GM12875 (cell line): ENCODE measurements around the gene MSI2.

Experiments used
- H3K4me3 ChIP-seq: one replicate; pipeline ENCODE4 v1.5.1; 2011; ENCODE audit warnings: low read depth, low read length, control low read depth
- TF ChIP-seq, protein P1 (sequence below): IDR thresholded peaks from 2 replicates; pipeline ENCODE4 v1.5.1; 2011; ENCODE audit warnings: low read depth, mild to moderate bottlenecking, control low read depth, inconsistent platforms, low read length, moderate library complexity, borderline replicate concordance; ENCODE audit not compliant: insufficient read depth

The MSI2 gene

DNA sequence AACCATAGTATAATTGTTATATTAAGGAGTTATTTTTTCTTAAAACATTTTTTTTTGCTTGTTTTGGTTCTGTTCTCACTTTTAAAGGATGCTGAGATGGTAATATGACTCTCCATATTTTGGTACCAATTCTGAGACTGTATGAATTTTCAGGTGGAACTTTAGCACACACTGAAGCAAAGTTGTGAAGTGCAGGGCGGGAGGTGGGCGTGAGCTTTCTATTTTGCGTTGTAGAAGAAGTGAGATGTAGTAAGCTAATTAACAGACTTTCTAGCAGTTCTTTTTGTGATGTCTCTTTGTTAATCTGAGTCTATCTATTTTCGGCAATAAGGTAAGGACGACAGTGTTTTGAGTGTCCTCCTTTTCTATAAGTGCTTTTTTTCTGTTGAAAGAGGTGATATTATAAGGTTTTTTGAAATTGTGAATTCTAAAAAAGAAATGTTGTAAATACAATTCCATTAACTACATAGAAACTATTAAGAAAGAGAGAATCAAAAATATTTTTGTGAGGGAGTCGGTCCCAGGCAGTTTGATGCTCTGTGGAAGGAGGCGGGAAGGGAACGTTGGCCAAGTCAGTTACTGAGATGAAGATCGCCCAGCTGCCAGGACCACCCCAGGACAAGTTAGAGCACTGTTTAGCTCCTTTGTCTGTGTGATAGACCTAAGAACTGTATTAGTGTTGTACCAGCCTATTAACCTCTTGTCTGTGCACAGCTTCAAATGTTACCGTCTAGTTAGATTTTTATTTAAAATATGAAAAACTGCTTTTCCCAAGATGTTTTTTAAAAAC lies 423.8 kb downstream of the MSI2 start:
- TF ChIP-seq, protein P1, sequence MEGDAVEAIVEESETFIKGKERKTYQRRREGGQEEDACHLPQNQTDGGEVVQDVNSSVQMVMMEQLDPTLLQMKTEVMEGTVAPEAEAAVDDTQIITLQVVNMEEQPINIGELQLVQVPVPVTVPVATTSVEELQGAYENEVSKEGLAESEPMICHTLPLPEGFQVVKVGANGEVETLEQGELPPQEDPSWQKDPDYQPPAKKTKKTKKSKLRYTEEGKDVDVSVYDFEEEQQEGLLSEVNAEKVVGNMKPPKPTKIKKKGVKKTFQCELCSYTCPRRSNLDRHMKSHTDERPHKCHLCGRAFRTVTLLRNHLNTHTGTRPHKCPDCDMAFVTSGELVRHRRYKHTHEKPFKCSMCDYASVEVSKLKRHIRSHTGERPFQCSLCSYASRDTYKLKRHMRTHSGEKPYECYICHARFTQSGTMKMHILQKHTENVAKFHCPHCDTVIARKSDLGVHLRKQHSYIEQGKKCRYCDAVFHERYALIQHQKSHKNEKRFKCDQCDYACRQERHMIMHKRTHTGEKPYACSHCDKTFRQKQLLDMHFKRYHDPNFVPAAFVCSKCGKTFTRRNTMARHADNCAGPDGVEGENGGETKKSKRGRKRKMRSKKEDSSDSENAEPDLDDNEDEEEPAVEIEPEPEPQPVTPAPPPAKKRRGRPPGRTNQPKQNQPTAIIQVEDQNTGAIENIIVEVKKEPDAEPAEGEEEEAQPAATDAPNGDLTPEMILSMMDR, result no peak

DNA sequence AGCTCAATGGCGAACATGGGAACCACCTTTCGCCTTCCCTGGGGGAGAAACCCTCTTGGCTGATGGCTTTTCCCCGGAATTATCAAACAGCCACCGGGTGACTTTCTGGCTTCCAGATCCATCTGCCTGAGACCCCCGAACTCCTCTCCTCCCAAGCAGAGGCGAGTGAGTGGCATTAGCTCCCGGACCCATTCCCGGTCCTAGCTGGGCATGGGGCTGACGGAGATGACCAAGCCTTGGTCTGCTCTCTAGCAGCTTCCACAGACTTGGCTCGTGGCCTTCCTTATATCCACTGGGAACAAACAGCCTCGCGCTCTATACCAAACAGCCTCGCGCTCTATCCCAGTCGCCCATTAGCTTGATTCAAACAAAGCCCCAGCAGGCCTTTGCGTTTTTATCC lies 426.4 kb downstream of the MSI2 start:
- H3K4me3 ChIP-seq, result no peak overlapping the region
- TF ChIP-seq, protein P1, result no peak

More for the DNA sequence above, 423.8 kb downstream of the MSI2 start:
- no peak overlapping the region for H3K4me3 ChIP-seq

DNA sequence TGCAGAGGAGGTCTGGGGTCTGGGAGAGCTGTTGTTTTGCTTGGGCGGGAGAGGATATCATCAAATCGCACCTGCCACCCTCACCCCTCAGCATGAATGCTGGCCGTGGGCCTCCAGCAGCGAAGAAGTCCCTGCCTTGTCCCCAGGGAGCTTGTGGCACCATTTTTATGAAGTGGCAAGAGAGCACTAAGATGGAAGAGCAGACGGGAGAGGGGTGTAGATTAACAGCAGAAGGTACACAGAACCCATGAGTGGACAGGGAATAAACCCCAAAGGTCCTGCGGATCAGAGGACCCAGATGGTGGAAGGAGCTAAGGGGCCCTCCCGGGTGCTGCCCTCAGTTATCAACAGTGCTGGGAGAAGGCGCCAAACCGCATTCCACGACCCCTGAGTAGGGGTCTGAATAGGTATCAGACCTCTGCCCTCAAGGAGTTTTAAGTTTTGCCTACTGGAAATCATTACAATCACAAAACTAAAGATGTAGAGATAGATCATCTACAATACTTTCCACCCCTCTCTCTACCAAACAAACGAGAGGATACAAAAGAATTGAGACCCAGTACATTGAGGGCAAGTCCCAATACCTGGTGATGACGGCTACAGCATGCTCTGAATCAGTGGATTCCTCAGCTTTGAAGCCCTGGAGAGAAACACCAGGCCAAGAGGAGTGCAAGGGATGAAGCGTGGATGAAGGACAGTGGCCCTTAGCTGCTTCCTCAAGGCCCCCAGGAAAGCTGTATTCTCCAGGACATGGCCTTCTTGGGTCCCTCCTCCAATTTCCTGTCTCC lies 428.6 kb downstream of the MSI2 start:
- no peak overlapping the region for H3K4me3 ChIP-seq
- TF ChIP-seq, protein P1, result no peak

DNA sequence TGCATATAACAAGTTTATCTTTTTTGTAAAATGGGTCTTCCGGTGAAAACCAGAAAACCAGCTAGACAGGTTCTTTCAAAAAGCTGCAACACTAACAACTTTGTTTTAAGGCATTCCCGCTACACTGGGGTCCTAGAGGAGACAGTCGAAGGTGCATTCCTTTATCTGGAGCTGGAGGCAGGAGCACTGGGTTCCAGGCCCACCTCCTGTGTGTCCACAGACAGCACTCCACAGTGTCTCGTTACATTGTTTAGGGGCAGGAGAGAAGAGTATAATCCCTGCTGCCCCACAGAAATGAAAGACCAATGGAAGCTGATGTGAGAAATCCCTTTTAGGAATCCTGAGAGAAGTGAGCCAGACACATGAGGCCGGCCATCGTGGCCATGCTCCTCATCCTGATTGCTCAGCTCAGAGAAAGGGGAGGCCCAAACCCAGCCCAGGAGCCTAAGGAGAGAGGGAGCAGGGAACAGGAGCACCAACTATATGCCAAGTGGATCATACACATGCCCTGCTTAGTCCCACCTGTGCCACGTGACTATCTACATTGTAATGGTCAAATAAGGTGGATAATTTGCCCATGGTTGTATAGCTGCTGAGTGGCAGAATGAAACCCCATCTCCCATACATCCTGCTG lies 429.3 kb downstream of the MSI2 start:
- H3K4me3 ChIP-seq, result no peak overlapping the region
- TF ChIP-seq, protein P1, result no peak

DNA sequence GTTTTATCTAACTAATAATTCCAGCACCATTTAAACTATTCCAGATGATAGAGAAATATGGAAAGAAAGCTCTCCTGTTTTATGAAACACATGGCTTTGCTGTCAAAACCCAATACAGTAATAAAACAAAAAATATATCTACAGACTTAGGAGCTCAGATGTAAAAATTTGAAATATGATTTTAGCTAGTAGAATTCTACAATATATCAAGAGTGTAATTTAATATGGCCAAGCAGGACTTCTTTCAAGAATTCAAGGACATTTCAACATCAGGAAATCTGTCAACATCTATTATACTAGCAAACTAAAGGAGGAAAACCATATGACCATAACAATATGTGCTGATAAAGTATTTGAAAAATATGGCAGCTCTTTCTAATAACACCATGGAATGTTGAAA lies 431.3 kb downstream of the MSI2 start:
- TF ChIP-seq, protein P1, result no peak
- no peak overlapping the region for H3K4me3 ChIP-seq

DNA sequence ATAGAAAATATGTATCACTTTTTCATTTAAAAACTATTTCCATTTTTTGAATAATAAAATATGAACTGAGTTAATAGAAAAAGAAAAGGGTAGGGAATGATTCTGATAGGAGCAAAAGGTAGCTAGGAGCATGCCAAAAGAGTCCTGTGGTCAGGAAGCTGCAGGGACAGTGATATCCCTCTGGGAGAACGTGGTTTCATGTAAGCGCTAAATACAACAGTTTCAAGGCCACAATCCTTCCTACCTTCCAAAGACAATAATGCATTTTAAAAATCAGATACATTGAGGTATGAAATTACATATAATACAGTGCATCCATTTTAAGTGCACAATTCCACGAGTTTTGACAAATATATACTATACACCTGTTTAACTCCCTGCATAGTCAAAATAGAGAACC lies 432.9 kb downstream of the MSI2 start:
- H3K4me3 ChIP-seq, result no peak overlapping the region
- TF ChIP-seq, protein P1, result no peak
